ENCODE results near the gene WNK2.

Gene WNK2

GRCh38 chr9:93186215-93186945 is 2.4 kb downstream of the WNK2 start:
- DNase-seq = no peak

GRCh38 chr9:93187047-93187446 is 3.1 kb downstream of the WNK2 start:
- no peak for DNase-seq

DNA sequence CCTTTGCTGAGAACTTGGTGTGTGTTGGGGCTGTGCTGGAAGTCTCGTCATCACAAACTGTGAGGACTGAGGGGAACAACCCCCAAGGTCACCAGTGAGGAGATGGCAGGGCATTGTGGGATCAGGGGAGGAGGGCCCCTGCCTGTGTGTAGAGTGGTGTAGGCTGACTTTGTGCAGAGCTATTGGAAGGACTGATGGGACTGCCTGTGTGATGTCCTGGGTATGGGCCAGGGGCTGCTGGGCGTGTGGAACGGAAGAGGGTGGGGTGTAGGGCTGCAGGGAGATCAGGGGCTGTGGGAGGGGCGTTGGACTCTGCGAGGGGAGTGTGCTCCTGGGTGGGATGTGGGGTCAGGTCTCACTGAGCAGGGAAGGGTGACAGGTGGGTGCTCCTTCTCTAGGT is 3.6 kb downstream of the WNK2 start:
- no peak for DNase-seq

DNA sequence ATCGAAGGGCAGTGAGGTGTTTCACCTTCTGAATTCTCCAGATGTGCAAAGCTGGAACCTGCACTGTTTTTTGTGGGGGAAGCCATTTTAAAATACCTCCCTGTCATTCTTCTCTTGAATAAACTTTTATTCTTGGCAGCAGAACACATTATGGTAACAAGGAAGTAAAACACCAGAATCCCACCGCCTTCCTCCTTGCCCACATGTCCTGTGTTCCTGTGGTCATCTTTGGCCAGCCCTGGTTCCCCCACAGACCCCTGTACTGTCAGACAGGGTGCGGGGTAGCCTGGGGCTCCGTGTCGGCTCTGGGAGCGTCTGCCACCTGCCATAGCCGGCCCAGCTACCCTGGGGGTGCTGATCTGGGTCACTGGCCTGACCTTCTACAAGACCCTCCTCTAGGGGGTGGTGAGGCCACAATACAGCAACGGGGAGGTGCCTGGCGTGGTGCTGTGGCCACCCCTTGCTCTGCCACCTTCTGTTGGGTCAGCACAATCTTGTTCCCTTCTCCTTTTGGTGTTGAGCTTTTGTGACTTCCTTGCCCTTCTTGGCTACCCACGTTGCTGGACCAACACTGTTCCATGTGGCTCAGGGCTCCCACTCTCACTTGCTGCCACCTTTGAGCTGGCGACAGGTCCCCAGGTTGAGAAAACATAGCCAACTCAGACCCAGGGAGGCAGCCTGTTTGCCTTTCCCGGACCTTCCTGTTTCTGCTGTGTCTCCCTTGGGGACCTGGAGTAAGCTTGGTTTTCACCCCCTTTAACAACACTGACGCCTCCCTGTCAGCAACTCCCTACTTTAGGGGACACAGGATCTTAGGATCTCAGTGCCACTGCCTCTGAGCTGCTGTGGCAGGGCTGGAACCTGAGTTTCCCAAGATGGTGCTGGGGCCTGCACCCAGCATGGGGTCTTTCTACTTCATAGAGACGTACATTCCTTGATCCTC is 4.8 kb downstream of the WNK2 start:
- no peak for DNase-seq

GRCh38 chr9:93189369-93190132 is 5.6 kb downstream of the WNK2 start:
- no peak for DNase-seq

GRCh38 chr9:93190133-93190525 is 6.2 kb downstream of the WNK2 start:
- no peak for DNase-seq

- no peak for DNase-seq
Observed at GRCh38 chr9:93190656-93191353, 6.9 kb downstream of the WNK2 start.

GRCh38 chr9:93191354-93191660 is 7.4 kb downstream of the WNK2 start:
- no peak for DNase-seq

GRCh38 chr9:93192721-93193387 is 8.9 kb downstream of the WNK2 start:
- no peak for DNase-seq

DNA sequence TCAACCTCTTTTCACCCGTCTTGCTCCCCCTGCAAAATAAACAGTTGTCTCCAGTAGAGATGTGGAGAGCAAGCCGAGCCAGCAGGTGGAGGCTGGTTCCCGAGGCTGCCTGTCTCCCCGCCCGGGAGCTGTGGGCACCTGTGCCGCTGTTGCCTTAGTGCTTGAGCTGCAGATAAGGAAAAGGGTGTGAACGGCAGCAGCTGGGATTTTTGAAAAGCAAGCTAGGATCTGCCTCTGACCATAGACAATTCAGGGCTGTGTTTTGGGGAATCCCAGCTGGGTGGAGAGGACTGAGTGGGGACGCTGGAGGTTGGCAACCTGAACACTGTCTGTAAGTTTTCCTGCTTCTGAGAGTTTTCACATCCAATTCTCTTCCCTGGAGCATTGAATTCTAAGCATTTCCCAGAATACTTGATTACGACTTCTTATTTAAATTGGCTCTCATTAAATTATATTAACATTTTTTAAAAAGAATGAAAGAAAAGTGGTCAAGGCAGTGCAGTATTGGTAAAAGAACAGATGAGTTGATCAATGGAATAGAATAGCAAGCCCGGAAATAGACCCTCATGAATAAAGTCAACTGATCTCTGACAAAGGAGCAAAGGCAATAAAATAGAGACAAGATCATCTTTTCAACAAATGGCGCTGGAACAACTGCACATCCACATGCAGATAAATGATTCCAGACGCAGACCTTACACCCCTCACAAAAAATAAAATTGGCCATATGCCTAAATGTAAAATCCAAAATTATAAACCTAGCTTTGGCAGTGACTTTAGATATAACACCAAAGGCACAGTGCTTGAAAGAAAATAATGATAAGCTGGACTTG is 9.7 kb downstream of the WNK2 start:
- peak; percentile 80 for DNase-seq

DNA sequence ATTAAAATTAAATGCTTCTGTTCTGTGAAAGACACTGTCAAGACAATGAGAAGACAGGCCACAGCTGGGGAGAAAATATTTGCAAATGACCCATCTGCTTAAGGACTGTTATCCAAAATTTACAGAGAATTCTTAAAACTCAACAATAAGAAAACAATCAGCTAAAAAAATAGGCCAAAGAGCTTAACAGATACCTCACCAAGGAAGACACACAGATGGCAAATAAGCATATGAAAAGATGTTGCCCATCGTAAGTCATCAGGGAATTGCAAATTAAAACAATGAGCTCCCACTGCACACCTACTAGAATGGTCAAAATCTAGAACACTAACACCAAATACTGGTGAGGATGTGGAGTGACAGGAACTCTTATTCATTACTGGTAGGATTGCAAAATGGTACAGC is 10.3 kb downstream of the WNK2 start:
- DNase-seq = peak; percentile 46

- peak; percentile 46 for DNase-seq
Observed at GRCh38 chr9:93194641-93195040, 10.7 kb downstream of the WNK2 start.

DNA sequence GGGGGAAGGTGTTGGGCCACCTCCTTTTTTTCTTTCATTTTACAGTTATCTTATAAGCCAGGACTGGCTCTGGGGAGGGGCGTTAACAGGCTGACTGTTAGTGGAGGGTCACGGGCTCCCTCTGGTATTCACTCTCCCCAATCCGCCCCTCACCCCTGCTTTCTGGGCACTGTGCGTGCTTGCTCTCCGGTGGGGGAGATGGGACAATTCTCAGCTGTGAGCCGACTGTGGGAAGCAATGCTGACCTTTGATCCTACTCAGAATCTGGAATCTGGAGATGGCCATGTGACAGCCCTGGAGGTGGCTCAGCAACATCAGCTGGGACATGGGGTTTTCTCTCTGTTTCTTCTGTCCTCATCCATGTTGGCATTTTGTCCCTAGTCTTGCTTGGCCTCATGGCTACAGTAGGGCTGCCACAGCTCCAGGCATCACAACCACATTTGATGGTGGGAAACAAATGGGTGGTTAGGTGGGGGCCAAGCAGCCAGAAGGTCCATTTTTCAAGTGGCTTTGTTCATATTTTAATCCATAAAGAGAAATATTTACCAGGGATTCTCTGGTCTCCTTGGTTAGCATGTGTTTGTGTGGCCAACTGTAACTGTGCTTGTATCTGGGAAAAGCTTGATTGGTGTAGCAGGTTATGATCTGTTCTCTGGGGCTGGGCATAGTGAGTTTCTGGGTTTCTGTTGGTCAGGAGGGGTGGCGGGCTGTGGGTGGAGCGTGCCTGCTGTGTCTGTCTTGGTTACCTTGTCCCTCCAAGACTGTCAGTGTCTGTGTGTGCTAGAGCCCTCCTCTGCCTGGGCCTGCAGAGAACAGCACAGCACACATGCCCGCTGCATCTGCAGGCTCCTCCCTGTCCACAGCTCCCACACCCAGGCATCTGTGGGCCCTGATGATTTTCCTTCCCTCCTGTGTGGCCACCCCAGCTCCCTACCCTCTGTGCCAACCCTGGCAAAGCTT is 12.4 kb downstream of the WNK2 start:
- no peak for DNase-seq

GRCh38 chr9:93197670-93198069 is 13.7 kb downstream of the WNK2 start:
- DNase-seq = no peak

DNA sequence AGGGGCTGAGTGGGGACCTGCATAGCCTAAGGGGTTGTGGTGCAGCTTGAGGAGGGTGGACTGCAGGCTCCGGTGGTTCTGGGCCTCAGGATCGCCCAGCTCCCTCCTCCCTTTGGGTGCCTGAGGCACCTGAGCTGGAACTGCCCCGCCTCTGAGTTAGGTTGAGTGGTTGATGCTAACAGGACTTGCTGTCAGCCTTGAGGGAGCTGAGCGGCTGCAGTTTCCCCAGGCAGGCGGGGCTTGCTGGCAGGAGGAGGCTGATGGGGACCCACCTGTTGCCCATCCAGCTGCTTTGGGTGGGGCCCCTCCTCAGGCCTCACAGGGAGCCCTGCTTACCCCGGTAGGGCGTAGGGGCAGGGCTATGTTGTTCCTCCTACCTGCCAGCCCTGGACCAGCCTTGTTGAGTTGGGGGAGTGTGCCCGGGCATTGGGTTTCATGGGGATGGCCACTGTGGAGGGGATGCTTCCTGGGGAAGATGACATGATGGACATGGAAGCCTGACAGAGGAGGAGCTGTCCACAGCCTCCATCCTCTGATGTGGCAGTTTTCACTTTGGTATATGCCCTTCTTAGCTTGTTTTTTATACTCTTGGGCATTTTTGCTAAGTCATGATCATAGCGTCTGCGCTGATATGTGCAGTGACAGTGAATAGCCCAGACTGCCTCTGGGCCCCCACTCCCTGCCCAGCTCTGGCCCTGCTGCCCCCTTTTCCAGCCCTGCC is 14.3 kb downstream of the WNK2 start:
- no peak for DNase-seq

- DNase-seq = no peak
Observed at GRCh38 chr9:93198838-93199625, 15.1 kb downstream of the WNK2 start.

DNA sequence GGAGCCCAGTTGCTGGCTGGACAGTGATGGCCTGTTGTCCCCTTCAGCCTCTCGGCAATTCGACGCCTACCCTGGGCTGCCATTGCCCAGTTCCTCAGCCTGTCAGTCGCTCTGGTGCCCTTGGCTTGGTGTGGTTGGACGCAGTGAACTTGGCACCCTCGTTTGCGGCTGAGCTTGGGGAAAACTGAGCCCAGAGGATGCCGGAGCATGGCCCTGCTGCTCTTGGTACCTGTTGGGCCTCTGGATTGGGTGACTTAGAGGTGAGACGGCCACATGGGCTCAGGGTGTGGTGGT is 16.5 kb downstream of the WNK2 start:
- DNase-seq = no peak

DNA sequence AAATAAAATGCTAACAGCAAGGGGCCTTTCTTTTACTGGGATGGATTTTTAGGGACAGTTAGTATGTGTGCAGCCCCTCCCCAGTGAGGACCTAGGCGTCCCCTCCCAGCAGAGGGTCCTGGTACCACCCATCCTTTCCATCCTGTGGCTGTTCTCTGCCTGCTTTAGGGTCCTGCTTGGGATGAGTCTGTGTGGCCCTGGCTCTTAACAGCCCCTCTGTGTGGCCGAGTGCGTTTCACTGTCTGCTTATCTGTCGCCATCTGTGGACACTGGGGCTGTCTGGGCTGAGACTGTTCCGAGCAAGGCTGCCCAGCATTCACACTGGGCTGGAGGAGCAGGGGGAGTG is 17.0 kb downstream of the WNK2 start:
- DNase-seq = no peak

All from NCI-H2171 treated with DMSO at 0.1 percent for 48 hours (cell line).